Naive thymus-derived CD8-positive, alpha-beta T cell (primary cell): ENCODE data around the gene OR2T35. TPM values are rescaled to one million over a fixed set of nuclear protein-coding genes. Genes with fewer than 3 reads are reported as not detected.

Experiments
- ATAC-seq, 2 donors: fragments of 150-1000 bp; cut with Tn5 transposase in 1 of 2; sonication (Bioruptor Pico), chemical (Tn5 transposase) in 1 of 2; 1 replicate in 1 of 2; 2 replicates in 1 of 2; pipeline ENCODE4 v1.10.0; 2021; ENCODE audit warnings: mild to moderate bottlenecking in 2 of 2, moderate library complexity in 2 of 2
- POLR2A ChIA-PET: fragments of 350-600 bp; sonication (Branson Sonifier 250); formaldehyde crosslinking; loops from one replicate; lab custom pipeline; 2021; ENCODE audit warnings: antibody characterized with exemption; lab: Charles Lee
- DNase-seq, 10 donors: peaks; one replicate each; pipeline versions ENCODE4 v3.0.0 to v3.0.0-alpha.2; 2020 to 2022
- H3K27ac Mint-ChIP-seq, 10 donors: one replicate each; pipeline ENCODE4 v1.8.0; 2020 to 2022; ENCODE audit warnings: mild to moderate bottlenecking in 10 of 10, mixed read lengths in 10 of 10, moderate library complexity in 4 of 10, inconsistent platforms in 1 of 10
- H3K27me3 Mint-ChIP-seq, 5 donors: one replicate each; pipeline ENCODE4 v1.8.0; 2021 to 2022; ENCODE audit warnings: mixed read lengths in 5 of 5
- H3K36me3 Mint-ChIP-seq, 3 donors: one replicate each; pipeline ENCODE4 v1.8.0; 2020 to 2022; ENCODE audit warnings: mixed read lengths in 3 of 3, mild to moderate bottlenecking in 2 of 3, inconsistent platforms in 1 of 3
- H3K4me1 Mint-ChIP-seq, 4 donors: one replicate each; pipeline ENCODE4 v1.8.0; 2021 to 2022; ENCODE audit warnings: mixed read lengths in 4 of 4
- H3K4me3 Mint-ChIP-seq, 10 donors: one replicate each; pipeline ENCODE4 v1.8.0; 2020 to 2022; ENCODE audit warnings: mild to moderate bottlenecking in 10 of 10, mixed read lengths in 10 of 10, moderate library complexity in 6 of 10, inconsistent platforms in 1 of 10
- H3K9me3 Mint-ChIP-seq, 9 donors: one replicate each; pipeline ENCODE4 v1.8.0; 2020 to 2022; ENCODE audit warnings: mixed read lengths in 9 of 9, mild to moderate bottlenecking in 3 of 9, inconsistent platforms in 1 of 9, moderate library complexity in 1 of 9
- polyA plus RNA-seq, 3 donors: library from polyadenylated mRNA; unstranded; fragments of 300-500 nt; fragmentation: Illumina TruSeq; gene quantifications; one replicate each; pipeline ENCODE4 v1.2.3, GENCODE V29; 2021
- total RNA-seq, 8 experiments: library from RNA in 2 of 8; stranded (reverse) in 2 of 8; gene quantifications; one replicate each; pipeline ENCODE4 v1.2.3 and lab custom pipeline; 2021 to 2026

Gene OR2T35
- total and polyA plus RNA-seq, 5 experiments from 2014 or later = not detected

GRCh38 chr1:248618119-248618518 lies 27.0 kb downstream of the OR2T35 start:
- DNase-seq = no peak
- Mint-ChIP-seq H3K9me3 (no peaks in the 10 kb centered on the region), H3K27me3 (no peaks in the 10 kb centered on the region), H3K36me3 (no peaks in the 10 kb centered on the region), H3K4me3 (no peak overlapping the region), H3K4me1 (peaks cover 0 to 11% (median 1%) of the 10 kb centered on the region in 4 donors), H3K27ac (peak overlapping the region in 1 of 10 donors; percentile 41)
- POLR2A ChIA-PET = no interaction called here
- ATAC-seq = no peak

GRCh38 chr1:248613742-248614141 lies 31.3 kb downstream of the OR2T35 start:
- DNase-seq = no peak
- no peaks in the 10 kb centered on the region for H3K36me3 Mint-ChIP-seq
- H3K27me3 Mint-ChIP-seq = no peaks in the 10 kb centered on the region
- H3K9me3 Mint-ChIP-seq = no peaks in the 10 kb centered on the region
- POLR2A ChIA-PET = no interaction called here
- no peak for ATAC-seq
- H3K4me3 Mint-ChIP-seq = no peak overlapping the region
- peaks cover 0 to 9% (median 2%) of the 10 kb centered on the region in 4 donors for H3K4me1 Mint-ChIP-seq
- peak overlapping the region in 1 of 10 donors; percentile 23 for H3K27ac Mint-ChIP-seq

GRCh38 chr1:248611883-248612414 lies 33.1 kb downstream of the OR2T35 start:
- DNase-seq (peak in 1 of 10 donors; percentile 21), ATAC-seq (no peak)
- no peaks in the 10 kb centered on the region for H3K27me3 Mint-ChIP-seq
- no peak overlapping the region for H3K27ac Mint-ChIP-seq
- no peaks in the 10 kb centered on the region for H3K36me3 Mint-ChIP-seq
- POLR2A ChIA-PET = no interaction called here
- no peak overlapping the region for H3K4me3 Mint-ChIP-seq
- no peaks in the 10 kb centered on the region for H3K9me3 Mint-ChIP-seq
- peaks cover 0 to 9% (median 2%) of the 10 kb centered on the region in 4 donors for H3K4me1 Mint-ChIP-seq

- POLR2A ChIA-PET = no interaction called here
- Mint-ChIP-seq H3K36me3 (no peaks in the 10 kb centered on the region), H3K27me3 (no peaks in the 10 kb centered on the region), H3K4me1 (peaks cover 0 to 12% (median 5%) of the 10 kb centered on the region in 4 donors), H3K27ac (no peak overlapping the region), H3K9me3 (no peaks in the 10 kb centered on the region), H3K4me3 (no peak overlapping the region)
- ATAC-seq = no peak
- DNase-seq = no peak
Measured at GRCh38 chr1:248610301-248610700, 34.8 kb downstream of the OR2T35 start.

- no peak for DNase-seq
- no peak for ATAC-seq
- H3K36me3 Mint-ChIP-seq = no peaks in the 10 kb centered on the region
- peaks cover 3 to 8% (median 5%) of the 10 kb centered on the region in 4 donors for H3K4me1 Mint-ChIP-seq
- peaks cover 0 to 3% (median 0%) of the 10 kb centered on the region in 9 donors for H3K9me3 Mint-ChIP-seq
- no peak overlapping the region for H3K27ac Mint-ChIP-seq
- no peaks in the 10 kb centered on the region for H3K27me3 Mint-ChIP-seq
- no peak overlapping the region for H3K4me3 Mint-ChIP-seq
- POLR2A ChIA-PET = no interaction called here
Measured at GRCh38 chr1:248599396-248599795, 45.7 kb downstream of the OR2T35 start.

- Mint-ChIP-seq H3K9me3 (no peaks in the 10 kb centered on the region), H3K36me3 (no peaks in the 10 kb centered on the region), H3K27me3 (peaks cover 0 to 3% (median 0%) of the 10 kb centered on the region in 5 donors), H3K27ac (peak within 1 kb of the TSS in 1 of 10 donors; percentile 19), H3K4me3 (no peak within 1 kb of the TSS), H3K4me1 (peaks cover 3 to 7% (median 5%) of the 10 kb centered on the region in 4 donors)
- ATAC-seq (no peak), DNase-seq (no peak)
- POLR2A ChIA-PET = no interaction called here
Measured at GRCh38 chr1:248597589-248597988, 47.5 kb downstream of the OR2T35 start, which contains the start of gene OR2T10. Gene OR2T10, minus strand, starts transcription at chr1:248597700. Its CDS starts 3,932 bp downstream, at chr1:248593768.

- Mint-ChIP-seq H3K4me3 (no peak overlapping the region), H3K9me3 (no peaks in the 10 kb centered on the region), H3K27me3 (peaks cover 0 to 6% (median 0%) of the 10 kb centered on the region in 5 donors), H3K27ac (peak overlapping the region in 1 of 10 donors; percentile 19), H3K36me3 (no peaks in the 10 kb centered on the region), H3K4me1 (peaks cover 1 to 7% (median 3%) of the 10 kb centered on the region in 4 donors)
- POLR2A ChIA-PET = no interaction called here
- DNase-seq (no peak), ATAC-seq (no peak)
Measured at GRCh38 chr1:248596615-248597014, 48.5 kb downstream of the OR2T35 start.

GRCh38 chr1:248593226-248593625 lies 51.9 kb downstream of the OR2T35 start:
- H3K9me3 Mint-ChIP-seq = peaks cover 0 to 3% (median 0%) of the 10 kb centered on the region in 9 donors
- DNase-seq (no peak), ATAC-seq (no peak)
- H3K27me3 Mint-ChIP-seq = peaks cover 0 to 6% (median 0%) of the 10 kb centered on the region in 5 donors
- POLR2A ChIA-PET = no interaction called here
- H3K36me3 Mint-ChIP-seq = no peaks in the 10 kb centered on the region
- no peak overlapping the region for H3K4me3 Mint-ChIP-seq
- H3K4me1 Mint-ChIP-seq = peaks cover 1 to 7% (median 3%) of the 10 kb centered on the region in 4 donors
- no peak overlapping the region for H3K27ac Mint-ChIP-seq

GRCh38 chr1:248592655-248593054 lies 52.4 kb downstream of the OR2T35 start:
- Mint-ChIP-seq H3K27ac (peak overlapping the region in 1 of 10 donors; percentile 1), H3K4me1 (peaks cover 1 to 7% (median 3%) of the 10 kb centered on the region in 4 donors), H3K27me3 (peaks cover 0 to 6% (median 0%) of the 10 kb centered on the region in 5 donors), H3K9me3 (peaks cover 0 to 3% (median 0%) of the 10 kb centered on the region in 9 donors), H3K4me3 (no peak overlapping the region), H3K36me3 (no peaks in the 10 kb centered on the region)
- POLR2A ChIA-PET = no interaction called here
- DNase-seq = no peak
- ATAC-seq = no peak

GRCh38 chr1:248590055-248590454 lies 55.0 kb downstream of the OR2T35 start:
- no peaks in the 10 kb centered on the region for H3K36me3 Mint-ChIP-seq
- H3K27ac Mint-ChIP-seq = no peak overlapping the region
- peaks cover 0 to 3% (median 0%) of the 10 kb centered on the region in 4 donors for H3K4me1 Mint-ChIP-seq
- peaks cover 0 to 6% (median 3%) of the 10 kb centered on the region in 5 donors for H3K27me3 Mint-ChIP-seq
- no peak overlapping the region for H3K4me3 Mint-ChIP-seq
- POLR2A ChIA-PET = no interaction called here
- DNase-seq (no peak), ATAC-seq (no peak)
- peaks cover 0 to 3% (median 0%) of the 10 kb centered on the region in 9 donors for H3K9me3 Mint-ChIP-seq

GRCh38 chr1:248589334-248589733 lies 55.7 kb downstream of the OR2T35 start:
- H3K4me1 Mint-ChIP-seq = peaks cover 0 to 4% (median 0%) of the 10 kb centered on the region in 4 donors
- ATAC-seq (no peak), DNase-seq (no peak)
- H3K27me3 Mint-ChIP-seq = peaks cover 0 to 6% (median 3%) of the 10 kb centered on the region in 5 donors
- no peaks in the 10 kb centered on the region for H3K36me3 Mint-ChIP-seq
- no peak overlapping the region for H3K4me3 Mint-ChIP-seq
- H3K27ac Mint-ChIP-seq = no peak overlapping the region
- POLR2A ChIA-PET = no interaction called here
- peaks cover 0 to 3% (median 0%) of the 10 kb centered on the region in 9 donors for H3K9me3 Mint-ChIP-seq
